OCI-LY7 (cell line): ENCODE results near the gene NAA20. TPM values are rescaled to one million over a fixed set of nuclear protein-coding genes. Genes with fewer than 3 reads are reported as not detected.

Experiments used
- BruUV-seq: library from RNA; stranded (reverse); fragments of 400-500 nt; replicated peaks from 2 replicates; lab custom pipeline; 2021; lab: Mats Ljungman, UMichigan
- CTCF ChIA-PET: fragments of 300-600 bp; sonication (Branson Sonifier 250); formaldehyde crosslinking; loops from one replicate; lab custom pipeline; 2022; ENCODE audit warnings: antibody characterized with exemption; ENCODE audit not compliant: unreplicated experiment; lab: Charles Lee
- POLR2A ChIA-PET: fragments of 300-600 bp; sonication (Branson Sonifier 250); formaldehyde crosslinking; loops from one replicate; lab custom pipeline; 2022; ENCODE audit warnings: antibody characterized with exemption; lab: Charles Lee
- DNase-seq: peaks from one replicate; pipeline ENCODE4 v3.0.0-alpha.2; 2015; ENCODE audit warnings: low spot score
- H2AFZ ChIP-seq: fragments of 200-600 bp; sonication (generic), shearing (Covaris generic); 2 replicates; pipeline ENCODE4 v1.6.1; 2014; ENCODE audit warnings: mild to moderate bottlenecking, antibody characterized with exemption, low read length, moderate library complexity
- H3K27ac ChIP-seq: fragments of 200-600 bp; sonication (generic); 2 replicates; pipeline ENCODE4 v1.5.1; 2014; ENCODE audit warnings: mixed run types, low read depth, mild to moderate bottlenecking, moderate library complexity, low read length, inconsistent platforms; ENCODE audit not compliant: poor library complexity, severe bottlenecking
- H3K36me3 ChIP-seq: fragments of 200-600 bp; sonication (generic); 2 replicates; pipeline ENCODE4 v1.6.1; 2014; ENCODE audit warnings: mild to moderate bottlenecking, antibody characterized with exemption, low read length, moderate library complexity, mixed read lengths; ENCODE audit not compliant: insufficient read depth
- H3K4me1 ChIP-seq: fragments of 200-600 bp; sonication (generic); 2 replicates; pipeline ENCODE4 v1.5.1; 2014; ENCODE audit warnings: mild to moderate bottlenecking, low read length; ENCODE audit not compliant: insufficient read depth, poor library complexity, severe bottlenecking
- H3K4me2 ChIP-seq: fragments of 200-600 bp; sonication (generic); 2 replicates; pipeline ENCODE4 v1.6.1; 2014; ENCODE audit warnings: mild to moderate bottlenecking, low read length
- H3K4me3 ChIP-seq: fragments of 200-600 bp; sonication (generic); 2 replicates; pipeline ENCODE4 v1.5.1; 2014; ENCODE audit warnings: mild to moderate bottlenecking, low read depth, low read length; ENCODE audit not compliant: poor library complexity, severe bottlenecking
- H3K79me2 ChIP-seq: fragments of 200-600 bp; sonication (generic); 2 replicates; pipeline ENCODE4 v1.6.1; 2016; ENCODE audit warnings: low read depth, mild to moderate bottlenecking, low read length, moderate library complexity, mixed read lengths; ENCODE audit not compliant: insufficient read depth
- H3K9me2 ChIP-seq: fragments of 200-600 bp; sonication (generic); 2 replicates; pipeline ENCODE4 v1.6.1; 2016; ENCODE audit warnings: mild to moderate bottlenecking, low read length, mixed read lengths; ENCODE audit not compliant: insufficient read depth
- H3K9me3 ChIP-seq: fragments of 200-600 bp; sonication (generic); 2 replicates; pipeline ENCODE4 v1.6.1; 2014; ENCODE audit warnings: mild to moderate bottlenecking, mixed run types, low read length, mixed read lengths
- H4K20me1 ChIP-seq: fragments of 200-600 bp; sonication (generic); 2 replicates; pipeline ENCODE4 v1.6.1; 2014; ENCODE audit warnings: mild to moderate bottlenecking, antibody characterized with exemption, low read length, moderate library complexity, mixed read lengths; ENCODE audit not compliant: insufficient read depth
- CTCF ChIP-seq: fragments of 200-600 bp; sonication (generic); conservative IDR thresholded peaks from 2 replicates; pipeline ENCODE4 v1.5.1; 2014; ENCODE audit warnings: mild to moderate bottlenecking, antibody characterized with exemption, low read length, moderate library complexity, mixed read lengths
- EZH2phosphoT487 ChIP-seq: fragments of 200-600 bp; sonication (generic); IDR thresholded peaks from 2 replicates; pipeline ENCODE4 v1.6.1; 2018; ENCODE audit warnings: low read depth, borderline replicate concordance, mild to moderate bottlenecking, mixed run types, antibody characterized with exemption, low read length, moderate library complexity, mixed read lengths
- intact Hi-C: fragments of 100-400 bp; cut with micrococcal nuclease; formaldehyde crosslinking; loops from one replicate; pipeline ENCODE4 v1.10.0; 2022; ENCODE audit not compliant: unreplicated experiment
- total RNA-seq, 2 experiments: library from RNA; depleted of rRNA in 1 of 2; stranded (reverse); fragments of >200 nt in 1 of 2; shearing (Covaris generic) in 1 of 2; gene quantifications; 2 replicates each; pipeline ENCODE4 v1.2.3, GENCODE V29; 2014 to 2022

NAA20 gene
- total RNA-seq, 2 experiments from 2014 or later = 37.5 to 62.4 TPM

- intact Hi-C loops = no loop called here
- H3K4me2 ChIP-seq = no peak overlapping the region
- no peaks in the 10 kb centered on the region for H4K20me1 ChIP-seq
- TF ChIP-seq CTCF (no peak), EZH2phosphoT487 (no peak)
- no peak for DNase-seq
- no peaks in the 10 kb centered on the region for H3K9me3 ChIP-seq
- H3K79me2 ChIP-seq = no peaks in the 10 kb centered on the region
- BruUV-seq = no TSS peak
- no peaks in the 10 kb centered on the region for H3K36me3 ChIP-seq
- POLR2A ChIA-PET = interaction anchor here (0.6 to 1.1 kb wide), 2 partner anchors 8 to 282 kb away, joined by 3 to 7 read pairs; no protein-coding TSS in a partner anchor
- no peak overlapping the region for H3K27ac ChIP-seq
- CTCF ChIA-PET = no interaction called here
- H3K4me1 ChIP-seq = no peaks in the 10 kb centered on the region
- H3K4me3 ChIP-seq = no peak overlapping the region
- H2AFZ ChIP-seq = no peak overlapping the region
- no peaks in the 10 kb centered on the region for H3K9me2 ChIP-seq
Measured at GRCh38 chr20:19977373-19977770, 39.8 kb upstream of the NAA20 start.

- no peak for DNase-seq
- Histone ChIP-seq H3K36me3 (no peaks in the 10 kb centered on the region), H3K4me1 (no peaks in the 10 kb centered on the region), H4K20me1 (no peaks in the 10 kb centered on the region), H3K9me3 (no peaks in the 10 kb centered on the region), H3K9me2 (no peaks in the 10 kb centered on the region), H2AFZ (no peak overlapping the region), H3K4me3 (no peak overlapping the region), H3K4me2 (no peak overlapping the region), H3K27ac (no peak overlapping the region), H3K79me2 (no peaks in the 10 kb centered on the region)
- TF ChIP-seq EZH2phosphoT487 (no peak), CTCF (no peak)
- ChIA-PET CTCF (no interaction called here), POLR2A (interaction anchor here (0.6 kb wide), 1 partner anchor 265 kb away, joined by 3 read pairs; no protein-coding TSS in a partner anchor)
- BruUV-seq = no TSS peak
- intact Hi-C loops = no loop called here
Measured at GRCh38 chr20:19978511-19979210, 38.5 kb upstream of the NAA20 start.

- Histone ChIP-seq H3K9me2 (no peaks in the 10 kb centered on the region), H3K4me1 (no peaks in the 10 kb centered on the region), H4K20me1 (no peaks in the 10 kb centered on the region), H3K4me3 (no peak overlapping the region), H3K9me3 (no peaks in the 10 kb centered on the region), H3K4me2 (no peak overlapping the region), H3K27ac (no peak overlapping the region), H3K79me2 (no peaks in the 10 kb centered on the region), H3K36me3 (no peaks in the 10 kb centered on the region), H2AFZ (no peak overlapping the region)
- no peak for DNase-seq
- intact Hi-C loops = no loop called here
- no TSS peak for BruUV-seq
- POLR2A ChIA-PET = interaction anchor here (0.6 kb wide), 1 partner anchor 116 kb away, joined by 3 read pairs; no protein-coding TSS in a partner anchor
- TF ChIP-seq CTCF = no peak
- no peak for TF ChIP-seq EZH2phosphoT487
- CTCF ChIA-PET = no interaction called here
Measured at GRCh38 chr20:19981031-19981451, 36.1 kb upstream of the NAA20 start.
